GM12864 (cell line): ENCODE results near the gene BEND7.
"Not testable (repeated sequence)": the region's sequence is repeated elsewhere in the genome, so short reads cannot be mapped to it uniquely, and the experiment has no call there.

Experiments
- DNase-seq: peaks from one replicate; pipeline ENCODE4 v3.0.0-alpha.2; 2011; ENCODE audit warnings: low read depth
- H3K4me3 ChIP-seq: 2 replicates; pipeline ENCODE4 v1.5.1; 2011; ENCODE audit warnings: mild to moderate bottlenecking, low read depth, low read length, control low read depth
- CTCF ChIP-seq: IDR thresholded peaks from 2 replicates; pipeline ENCODE4 v1.5.1; 2011; ENCODE audit warnings: low read depth, mild to moderate bottlenecking, moderate library complexity, low read length, control low read depth, inconsistent platforms; ENCODE audit errors: missing control alignments

Gene BEND7

GRCh38 chr10:13414137-13414536 is 114.7 kb downstream of the BEND7 start:
- no peak for DNase-seq
- no peak overlapping the region for H3K4me3 ChIP-seq
- no peak for TF ChIP-seq CTCF

DNA sequence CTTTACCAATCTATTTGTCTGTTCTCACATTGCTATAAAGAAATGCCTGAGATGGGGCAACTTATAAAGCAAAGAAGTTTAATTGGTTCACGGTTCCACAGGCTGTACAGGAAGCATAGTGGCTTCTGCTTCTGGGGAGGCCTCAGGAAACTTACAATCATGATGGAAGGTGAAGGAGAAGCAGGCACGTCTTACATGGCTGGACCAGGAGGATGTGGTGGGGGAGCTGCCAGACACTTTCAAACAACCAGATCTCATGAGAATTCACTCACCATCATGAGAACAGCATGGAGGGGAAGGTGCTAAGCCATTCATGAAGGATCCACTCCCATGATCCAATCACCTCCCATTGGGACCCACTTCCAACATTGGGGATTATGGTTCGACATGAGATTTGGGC is 115.9 kb downstream of the BEND7 start:
- DNase-seq, result no peak
- H3K4me3 ChIP-seq, result no peak overlapping the region
- no peak for TF ChIP-seq CTCF

DNA sequence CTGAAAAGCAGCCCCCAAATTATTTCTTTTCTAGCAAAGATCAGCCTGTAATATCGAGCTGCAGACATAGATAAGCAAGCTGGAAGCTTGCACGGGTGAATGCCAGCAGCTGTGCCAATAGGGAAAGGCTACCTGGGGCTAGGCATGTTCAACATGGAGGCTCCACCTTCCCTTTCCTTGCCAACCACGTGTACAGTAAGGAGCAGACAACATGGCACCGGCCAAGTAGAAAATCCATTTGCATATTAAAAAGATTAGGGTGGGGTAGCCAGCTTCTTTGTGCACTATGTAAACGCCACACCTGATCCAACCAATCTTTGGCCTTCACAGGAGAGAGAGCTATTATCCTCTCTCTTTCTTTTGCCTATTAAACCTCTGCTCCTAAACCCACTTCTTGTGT is 124.0 kb downstream of the BEND7 start:
- DNase-seq, result no peak
- no peak overlapping the region for H3K4me3 ChIP-seq
- TF ChIP-seq CTCF, result no peak

DNA sequence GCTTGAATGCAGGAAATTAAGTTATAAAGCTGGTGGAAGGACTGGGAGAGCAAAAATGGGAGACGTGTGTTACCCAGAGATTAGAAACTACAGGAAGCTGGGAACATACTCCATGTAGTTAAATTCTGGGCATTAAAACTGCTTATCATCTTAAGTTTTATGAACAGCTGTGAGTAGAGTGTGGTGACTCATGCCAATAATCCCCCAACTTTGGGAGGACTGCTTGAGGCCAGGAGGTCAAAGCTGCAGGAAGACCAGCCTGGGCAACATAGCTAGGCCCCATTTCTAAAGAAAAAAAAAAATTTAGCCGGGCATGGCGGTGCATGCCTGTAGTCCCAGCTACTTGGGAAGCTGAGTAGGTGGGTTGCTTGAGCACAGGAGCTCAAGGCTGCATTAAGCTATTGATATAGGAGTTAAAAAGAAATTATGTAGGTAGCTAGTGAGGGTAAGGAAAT is 124.5 kb downstream of the BEND7 start:
- no peak overlapping the region for H3K4me3 ChIP-seq
- no peak for DNase-seq
- TF ChIP-seq CTCF, result no peak

GRCh38 chr10:13403426-13403825 is 125.4 kb downstream of the BEND7 start:
- DNase-seq, H3K4me3 ChIP-seq: not testable (repeated sequence)

GRCh38 chr10:13402021-13402420 is 126.8 kb downstream of the BEND7 start:
- DNase-seq, result no peak

GRCh38 chr10:13401142-13401541 is 127.7 kb downstream of the BEND7 start:
- no peak for DNase-seq
- no peak overlapping the region for H3K4me3 ChIP-seq
- no peak for TF ChIP-seq CTCF

More at GRCh38 chr10:13402021-13402420, 126.8 kb downstream of the BEND7 start:
- no peak for TF ChIP-seq CTCF
- no peak overlapping the region for H3K4me3 ChIP-seq
